Measurements from ENCODE around the gene PCDH18.
"Not testable (repeated sequence)": the region's sequence is repeated elsewhere in the genome, so short reads cannot be mapped to it uniquely, and the experiment has no call there.

Gene PCDH18

DNA sequence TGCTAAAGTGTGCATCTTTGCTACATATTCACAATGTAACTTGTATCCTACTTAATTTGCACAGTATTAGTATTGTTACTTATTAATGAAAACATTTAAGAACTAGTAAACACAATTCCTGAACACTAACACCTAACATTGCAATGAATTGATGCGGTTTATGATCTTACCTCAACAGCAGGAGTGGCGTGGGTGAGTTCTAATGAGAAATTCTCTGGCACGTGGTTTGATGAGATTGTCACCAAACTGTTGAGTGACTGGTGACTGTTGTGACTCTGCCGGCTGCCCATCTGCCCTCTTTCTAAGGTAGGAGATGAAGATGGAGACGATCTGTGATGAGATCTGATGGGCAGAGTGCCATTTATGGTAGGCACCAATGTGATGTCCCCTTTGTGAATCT is 2.9 kb downstream of the PCDH18 start:
- DNase-seq (ENCODE audit: low read depth in 1 of 2, low spot score in 1 of 2), result no peak

DNA sequence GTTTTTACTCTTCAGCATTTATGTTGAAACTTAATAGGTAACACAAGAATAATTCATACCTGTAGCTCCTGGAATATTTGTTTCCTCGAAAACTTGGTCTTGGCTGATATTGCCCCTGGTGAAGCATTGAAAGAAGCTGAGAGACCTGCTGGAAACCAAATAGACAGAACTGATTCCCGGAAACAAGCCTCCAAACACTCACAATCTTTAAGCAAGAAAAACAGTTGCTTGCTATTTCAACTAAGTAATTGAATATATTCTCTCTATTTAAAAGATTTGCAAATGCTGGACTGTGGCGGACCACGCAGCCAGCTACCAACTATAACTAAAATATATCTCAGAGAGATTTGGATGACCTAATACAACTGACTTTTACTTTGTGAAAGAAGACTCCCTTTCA is 3.6 kb downstream of the PCDH18 start:
- no peak for DNase-seq (ENCODE audit: low read depth in 1 of 2, low spot score in 1 of 2)

GRCh38 chr4:137526681-137527080 is 5.6 kb downstream of the PCDH18 start:
- no peak for DNase-seq (ENCODE audit: low read depth in 1 of 2, low spot score in 1 of 2)

GRCh38 chr4:137524725-137525369 is 7.4 kb downstream of the PCDH18 start:
- DNase-seq (ENCODE audit: low read depth in 1 of 2, low spot score in 1 of 2), result no peak

DNA sequence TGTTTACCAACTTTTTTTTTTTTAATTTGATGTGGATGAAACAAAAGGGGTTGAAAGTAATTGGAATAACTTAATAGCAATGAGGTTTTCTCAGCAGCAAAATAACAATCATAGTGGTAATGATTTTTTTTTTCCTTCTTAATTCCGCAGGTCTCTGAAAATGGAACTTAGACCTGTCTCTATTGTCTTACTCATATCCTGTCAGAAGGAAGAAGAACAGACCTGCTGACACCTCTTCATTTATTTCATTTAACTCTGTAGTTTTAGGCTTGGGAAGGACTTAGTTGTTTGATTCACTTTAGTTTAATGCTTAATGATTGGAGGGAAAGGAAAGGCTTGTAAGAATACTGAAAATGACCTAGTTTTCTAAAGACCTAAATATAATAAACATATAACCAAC is 9.0 kb downstream of the PCDH18 start:
- DNase-seq (ENCODE audit: low read depth in 1 of 2, low spot score in 1 of 2), result no peak

- no peak for DNase-seq (ENCODE audit: low read depth in 1 of 2, low spot score in 1 of 2)
Measured at GRCh38 chr4:137521053-137521452, 11.2 kb downstream of the PCDH18 start.

GRCh38 chr4:137519406-137519805 is 12.9 kb downstream of the PCDH18 start:
- no peak for DNase-seq (ENCODE audit: low read depth in 1 of 2, low spot score in 1 of 2)

GRCh38 chr4:137517323-137517722 is 15.0 kb downstream of the PCDH18 start:
- DNase-seq (ENCODE audit: low read depth in 1 of 2, low spot score in 1 of 2), result not testable (repeated sequence)

GRCh38 chr4:137514406-137515111 is 17.7 kb downstream of the PCDH18 start:
- no peak for DNase-seq (ENCODE audit: low read depth in 1 of 2, low spot score in 1 of 2)

- DNase-seq (ENCODE audit: low read depth in 1 of 2, low spot score in 1 of 2), result no peak
Measured at GRCh38 chr4:137510557-137511265, 21.6 kb downstream of the PCDH18 start.

GRCh38 chr4:137509855-137510282 is 22.4 kb downstream of the PCDH18 start:
- no peak for DNase-seq (ENCODE audit: low read depth in 1 of 2, low spot score in 1 of 2)

GRCh38 chr4:137502339-137503129 is 29.8 kb downstream of the PCDH18 start:
- DNase-seq (ENCODE audit: low read depth in 1 of 2, low spot score in 1 of 2), result no peak

GRCh38 chr4:137496267-137496666 is 36.0 kb downstream of the PCDH18 start:
- DNase-seq (ENCODE audit: low read depth in 1 of 2, low spot score in 1 of 2), result not testable (repeated sequence)

- DNase-seq (ENCODE audit: low read depth in 1 of 2, low spot score in 1 of 2), result no peak
Measured at GRCh38 chr4:137495578-137495977, 36.7 kb downstream of the PCDH18 start.

GRCh38 chr4:137483313-137483959 is 48.9 kb downstream of the PCDH18 start:
- not testable (repeated sequence) for DNase-seq (ENCODE audit: low read depth in 1 of 2, low spot score in 1 of 2)

DNA sequence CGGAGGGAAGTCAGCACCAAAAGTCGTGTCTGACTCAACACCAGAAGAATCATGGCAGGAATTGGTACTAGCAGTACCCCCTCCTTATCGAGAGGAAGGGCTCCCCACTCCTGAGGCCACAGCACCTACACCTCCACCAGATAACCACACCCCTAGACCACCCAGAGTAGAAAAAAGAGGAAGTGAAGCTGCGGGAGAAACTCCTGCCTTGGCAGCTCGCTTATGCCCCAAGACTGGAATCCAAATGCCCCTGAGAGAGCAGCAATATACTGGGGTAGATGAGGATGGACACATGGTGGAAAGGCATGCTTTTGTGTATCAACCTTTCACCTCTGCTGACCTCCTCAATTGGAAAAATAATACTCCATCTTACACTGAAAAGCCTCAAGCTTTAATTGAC is 52.6 kb downstream of the PCDH18 start:
- DNase-seq (ENCODE audit: low read depth in 1 of 2, low spot score in 1 of 2), result not testable (repeated sequence)

DNA sequence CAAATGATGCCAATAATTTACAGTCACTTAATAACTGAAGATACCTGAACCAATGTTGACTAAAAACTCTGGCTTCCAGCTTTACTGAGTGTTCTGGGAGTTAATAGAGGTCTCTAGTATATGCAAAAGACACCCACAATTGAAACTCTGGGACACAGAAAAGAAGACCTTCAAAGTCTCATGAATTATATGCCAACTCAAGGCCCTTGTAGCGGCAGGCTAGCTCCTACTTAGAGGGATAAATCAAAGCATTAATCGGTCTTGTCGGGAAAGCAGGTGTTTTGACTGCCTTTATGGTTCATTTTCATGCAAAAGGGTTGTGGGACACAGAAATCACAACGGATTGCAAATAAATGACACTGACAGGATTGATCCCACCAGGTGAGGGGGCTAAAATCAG is 55.9 kb downstream of the PCDH18 start:
- DNase-seq (ENCODE audit: low read depth in 1 of 2, low spot score in 1 of 2), result no peak

- no peak for DNase-seq (ENCODE audit: low read depth in 1 of 2, low spot score in 1 of 2)
Measured at GRCh38 chr4:137474711-137475301, 57.5 kb downstream of the PCDH18 start.

- no peak for DNase-seq (ENCODE audit: low read depth in 1 of 2, low spot score in 1 of 2)
Measured at GRCh38 chr4:137471895-137472294, 60.4 kb downstream of the PCDH18 start.

- no peak for DNase-seq (ENCODE audit: low read depth in 1 of 2, low spot score in 1 of 2)
Measured at GRCh38 chr4:137471461-137471860, 60.8 kb downstream of the PCDH18 start.
